GM12874 (cell line): Measurements from ENCODE around the gene ADCY7.

Experiments used
- CTCF ChIP-seq: IDR thresholded peaks from 2 replicates; pipeline ENCODE4 v1.5.1; 2011; ENCODE audit warnings: low read depth, mild to moderate bottlenecking, control low read depth, low read length, moderate library complexity; ENCODE audit not compliant: insufficient read depth

The ADCY7 gene

GRCh38 chr16:50252082-50252611 is 14.2 kb upstream of the ADCY7 start:
- TF ChIP-seq CTCF: no peak

- no peak for TF ChIP-seq CTCF
These were observed 13.4 kb upstream of the ADCY7 start for GRCh38 chr16:50252874-50253513.

- TF ChIP-seq CTCF: no peak
These were observed 12.8 kb upstream of the ADCY7 start for GRCh38 chr16:50253514-50253910.

GRCh38 chr16:50254072-50254471 is 12.3 kb upstream of the ADCY7 start:
- TF ChIP-seq CTCF: no peak

- TF ChIP-seq CTCF: no peak
These were observed 10.8 kb upstream of the ADCY7 start for GRCh38 chr16:50255538-50255937.

- TF ChIP-seq CTCF: no peak
These were observed 9.7 kb upstream of the ADCY7 start for GRCh38 chr16:50256604-50257003.

GRCh38 chr16:50257876-50258275 is 8.5 kb upstream of the ADCY7 start:
- TF ChIP-seq CTCF: no peak
